ENCODE measurements around the gene NUDT3.
"Not testable (repeated sequence)": the region's sequence is repeated elsewhere in the genome, so short reads cannot be mapped to it uniquely, and the experiment has no call there.

Gene NUDT3

DNA sequence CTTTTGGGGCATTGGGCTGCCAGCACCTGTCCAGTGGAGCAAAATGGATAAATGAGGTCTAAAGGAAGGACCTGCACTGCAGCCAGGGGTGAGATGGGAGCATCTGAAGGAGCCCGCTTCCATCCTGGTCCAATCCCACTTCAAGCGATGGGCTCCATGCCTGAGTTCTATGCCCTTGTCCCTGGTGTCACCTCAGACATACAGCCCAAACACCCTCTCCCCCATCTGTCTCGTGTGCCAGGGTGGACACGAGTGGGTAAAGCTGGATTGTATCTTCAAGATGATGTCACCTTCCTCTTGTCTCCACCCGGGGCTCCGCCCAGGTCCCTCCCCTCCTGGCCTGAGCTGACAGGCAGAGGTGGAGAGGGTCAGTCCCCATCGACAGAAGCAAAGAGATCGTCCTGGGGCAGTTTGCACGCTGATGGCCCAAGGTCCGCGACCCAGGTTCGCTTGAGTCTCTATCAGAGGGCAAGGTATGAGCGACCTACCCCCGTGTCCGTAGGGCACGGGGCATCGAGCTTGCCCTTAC is 144.2 kb downstream of the NUDT3 start:
- TF ChIP-seq, protein P1, sequence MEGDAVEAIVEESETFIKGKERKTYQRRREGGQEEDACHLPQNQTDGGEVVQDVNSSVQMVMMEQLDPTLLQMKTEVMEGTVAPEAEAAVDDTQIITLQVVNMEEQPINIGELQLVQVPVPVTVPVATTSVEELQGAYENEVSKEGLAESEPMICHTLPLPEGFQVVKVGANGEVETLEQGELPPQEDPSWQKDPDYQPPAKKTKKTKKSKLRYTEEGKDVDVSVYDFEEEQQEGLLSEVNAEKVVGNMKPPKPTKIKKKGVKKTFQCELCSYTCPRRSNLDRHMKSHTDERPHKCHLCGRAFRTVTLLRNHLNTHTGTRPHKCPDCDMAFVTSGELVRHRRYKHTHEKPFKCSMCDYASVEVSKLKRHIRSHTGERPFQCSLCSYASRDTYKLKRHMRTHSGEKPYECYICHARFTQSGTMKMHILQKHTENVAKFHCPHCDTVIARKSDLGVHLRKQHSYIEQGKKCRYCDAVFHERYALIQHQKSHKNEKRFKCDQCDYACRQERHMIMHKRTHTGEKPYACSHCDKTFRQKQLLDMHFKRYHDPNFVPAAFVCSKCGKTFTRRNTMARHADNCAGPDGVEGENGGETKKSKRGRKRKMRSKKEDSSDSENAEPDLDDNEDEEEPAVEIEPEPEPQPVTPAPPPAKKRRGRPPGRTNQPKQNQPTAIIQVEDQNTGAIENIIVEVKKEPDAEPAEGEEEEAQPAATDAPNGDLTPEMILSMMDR (IDR thresholded peaks at IDR 0.05; ENCODE audit: borderline replicate concordance, insufficient read depth, low read depth, low read length): no peak
- H3K4me3 ChIP-seq (ENCODE audit: low read depth, low read length): peak overlapping the region; percentile 59

DNA sequence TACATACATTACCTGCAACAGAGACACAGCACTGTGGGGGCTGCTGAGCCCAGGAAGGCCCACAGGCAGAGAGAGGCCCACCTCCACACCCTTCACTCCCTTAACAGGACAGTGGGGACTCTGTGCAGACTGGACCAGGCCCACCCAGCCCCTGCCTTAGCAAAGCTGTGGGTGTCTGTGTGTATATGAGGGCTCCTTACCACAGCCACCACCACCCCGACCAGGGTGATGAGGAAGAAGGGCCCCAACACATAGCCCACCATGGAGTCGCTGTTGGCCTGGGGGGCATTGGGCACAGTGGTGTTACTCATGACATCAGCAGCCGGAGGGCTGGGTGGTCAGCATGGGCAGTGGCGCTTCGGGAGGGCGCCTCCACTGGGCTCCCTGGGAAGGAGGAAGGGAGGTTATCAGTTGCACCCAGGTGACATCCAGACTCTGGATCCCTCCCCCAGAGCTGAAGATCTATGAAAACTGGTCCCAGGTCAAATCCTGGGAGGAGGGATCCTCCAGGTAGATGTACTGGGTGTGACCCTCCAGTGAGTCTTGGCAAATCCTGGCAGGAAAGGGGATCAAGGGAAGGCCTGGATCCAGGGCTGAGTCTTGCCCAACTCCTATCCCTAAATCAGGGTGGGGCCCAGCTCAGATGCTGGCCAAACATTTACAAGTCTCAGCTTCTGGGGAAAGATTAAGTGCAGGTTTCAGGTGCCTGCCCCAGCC is 144.8 kb downstream of the NUDT3 start:
- TF ChIP-seq, protein P1 (IDR thresholded peaks at IDR 0.05; ENCODE audit: borderline replicate concordance, insufficient read depth, low read depth, low read length): no peak
- no peak overlapping the region for H3K4me3 ChIP-seq (ENCODE audit: low read depth, low read length)

DNA sequence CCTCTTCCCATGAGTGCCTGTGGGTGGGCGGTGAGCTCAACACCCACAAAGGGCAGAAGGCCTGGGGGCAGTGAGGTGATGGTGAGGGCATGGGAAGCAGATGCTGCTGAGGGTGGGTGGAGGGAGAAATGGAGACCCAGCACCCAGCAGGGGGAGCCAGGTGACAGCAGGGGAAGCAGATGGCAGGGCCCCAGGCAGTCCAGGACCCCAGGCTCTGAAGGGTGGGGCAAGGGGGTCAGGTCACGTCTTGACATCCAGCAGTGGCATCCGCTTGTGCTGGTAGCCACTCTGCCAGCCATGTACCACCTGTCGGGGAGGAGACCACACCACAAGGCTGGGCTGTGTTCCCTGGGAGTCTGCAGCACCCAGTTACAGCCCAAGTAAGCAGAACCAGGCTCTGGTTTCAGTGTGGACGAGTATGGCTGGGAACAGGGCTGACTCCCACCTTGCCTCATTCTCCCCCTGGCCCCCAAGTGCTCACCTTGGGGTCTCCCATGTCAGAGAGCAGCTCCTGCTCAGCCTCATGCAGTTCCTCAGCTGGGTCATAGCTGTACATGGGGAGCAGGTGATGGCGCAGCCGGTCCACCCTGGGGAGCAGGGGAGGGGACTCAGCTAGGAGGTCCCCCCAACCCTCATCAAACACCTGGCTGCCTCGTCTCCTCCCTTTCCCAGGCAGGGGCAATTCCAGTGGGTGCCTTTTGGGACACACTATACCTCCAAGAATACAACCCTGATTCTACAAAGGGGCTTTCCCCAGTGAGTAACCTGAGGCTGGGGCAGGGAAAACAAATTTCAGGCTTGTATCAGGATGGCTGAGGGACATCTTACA is 145.7 kb downstream of the NUDT3 start:
- TF ChIP-seq, protein P1 (IDR thresholded peaks at IDR 0.05; ENCODE audit: borderline replicate concordance, insufficient read depth, low read depth, low read length): peak; percentile 76
- no peak overlapping the region for H3K4me3 ChIP-seq (ENCODE audit: low read depth, low read length)

DNA sequence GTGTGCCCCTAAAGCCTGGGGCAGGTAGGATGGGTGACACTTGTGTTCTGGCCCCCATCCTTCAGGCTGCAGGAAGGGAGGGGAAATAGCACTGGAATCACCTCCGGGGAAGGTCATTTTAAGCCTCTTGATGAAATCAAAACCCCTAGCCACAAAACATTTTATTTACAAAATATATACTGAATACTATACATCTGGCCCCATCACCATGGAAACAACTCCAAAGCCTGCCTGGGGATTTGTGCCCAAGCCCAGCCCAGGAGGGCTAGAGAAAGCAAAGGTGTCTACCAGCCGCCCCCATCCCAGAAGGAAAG is 146.3 kb downstream of the NUDT3 start:
- no peak overlapping the region for H3K4me3 ChIP-seq (ENCODE audit: low read depth, low read length)
- TF ChIP-seq, protein P1 (IDR thresholded peaks at IDR 0.05; ENCODE audit: borderline replicate concordance, insufficient read depth, low read depth, low read length): no peak

DNA sequence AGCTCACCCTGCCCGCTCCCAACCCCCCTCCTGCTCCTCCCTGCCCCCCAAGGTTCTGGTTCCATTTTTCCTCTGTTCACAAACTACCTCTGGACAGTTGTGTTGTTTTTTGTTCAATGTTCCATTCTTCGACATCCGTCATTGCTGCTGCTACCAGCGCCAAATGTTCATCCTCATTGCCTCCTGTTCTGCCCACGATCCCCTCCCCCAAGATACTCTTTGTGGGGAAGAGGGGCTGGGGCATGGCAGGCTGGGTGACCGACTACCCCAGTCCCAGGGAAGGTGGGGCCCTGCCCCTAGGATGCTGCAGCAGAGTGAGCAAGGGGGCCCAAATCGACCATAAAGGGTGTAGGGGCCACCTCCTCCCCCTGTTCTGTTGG is 146.7 kb downstream of the NUDT3 start:
- H3K4me3 ChIP-seq (ENCODE audit: low read depth, low read length): not testable (repeated sequence)

DNA sequence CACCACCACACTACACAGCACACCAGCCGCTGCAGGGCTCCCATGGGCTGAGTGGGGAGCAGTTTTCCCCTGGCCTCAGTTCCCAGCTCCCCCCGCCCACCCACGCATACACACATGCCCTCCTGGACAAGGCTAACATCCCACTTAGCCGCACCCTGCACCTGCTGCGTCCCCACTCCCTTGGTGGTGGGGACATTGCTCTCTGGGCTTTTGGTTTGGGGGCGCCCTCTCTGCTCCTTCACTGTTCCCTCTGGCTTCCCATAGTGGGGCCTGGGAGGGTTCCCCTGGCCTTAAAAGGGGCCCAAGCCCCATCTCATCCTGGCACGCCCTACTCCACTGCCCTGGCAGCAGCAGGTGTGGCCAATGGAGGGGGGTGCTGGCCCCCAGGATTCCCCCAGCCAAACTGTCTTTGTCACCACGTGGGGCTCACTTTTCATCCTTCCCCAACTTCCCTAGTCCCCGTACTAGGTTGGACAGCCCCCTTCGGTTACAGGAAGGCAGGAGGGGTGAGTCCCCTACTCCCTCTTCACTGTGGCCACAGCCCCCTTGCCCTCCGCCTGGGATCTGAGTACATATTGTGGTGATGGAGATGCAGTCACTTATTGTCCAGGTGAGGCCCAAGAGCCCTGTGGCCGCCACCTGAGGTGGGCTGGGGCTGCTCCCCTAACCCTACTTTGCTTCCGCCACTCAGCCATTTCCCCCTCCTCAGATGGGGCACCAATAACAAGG is 147.3 kb downstream of the NUDT3 start:
- not testable (repeated sequence) for H3K4me3 ChIP-seq (ENCODE audit: low read depth, low read length)

DNA sequence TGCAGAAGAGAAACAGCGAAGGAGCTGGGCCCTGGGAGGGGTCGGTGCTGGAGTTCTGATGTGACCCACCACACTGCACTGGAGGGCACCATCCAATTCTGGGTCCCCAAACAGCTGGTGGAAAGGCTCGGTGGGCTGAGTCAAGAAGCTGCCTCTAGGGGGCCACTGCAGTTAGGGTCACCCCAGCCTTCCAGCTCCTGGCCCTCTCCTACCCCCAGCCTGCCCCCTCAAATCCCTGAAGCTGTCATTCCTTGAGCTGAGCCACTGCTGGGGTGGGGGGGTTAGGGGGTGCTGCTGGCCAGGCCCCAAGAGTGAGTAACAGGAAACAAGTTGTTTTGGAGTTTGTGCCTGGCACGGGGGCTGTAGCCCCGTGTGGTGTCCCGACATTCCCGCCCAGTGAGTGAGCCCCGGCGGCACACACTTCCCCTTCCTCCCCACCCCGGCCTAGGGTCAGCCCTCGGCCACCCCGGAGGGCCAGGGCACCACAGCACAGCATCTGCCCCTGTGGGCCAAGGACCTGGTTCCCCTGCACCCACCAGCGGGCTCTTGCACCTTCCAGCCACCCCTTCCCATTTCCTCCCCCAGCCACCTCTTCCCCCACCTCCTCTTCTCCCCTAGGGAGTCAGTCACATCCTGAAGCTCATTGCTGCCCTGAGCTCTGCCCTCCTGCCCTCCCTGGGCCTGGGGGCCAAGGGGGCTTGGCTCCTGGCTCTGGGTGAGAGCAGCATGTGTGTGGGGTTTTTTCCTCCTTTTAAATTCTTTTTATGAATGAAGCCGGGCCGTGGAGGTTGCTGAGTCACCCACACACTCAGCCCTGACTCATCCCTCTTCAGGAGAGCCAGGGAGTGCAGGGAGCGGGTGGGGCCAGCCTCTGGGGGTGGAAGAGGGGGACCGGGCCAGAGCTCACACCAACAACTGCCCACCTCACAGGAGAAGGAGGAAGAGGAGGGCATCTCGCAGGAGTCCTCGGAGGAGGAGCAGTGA is 148.3 kb downstream of the NUDT3 start:
- TF ChIP-seq, protein P1 (IDR thresholded peaks at IDR 0.05; ENCODE audit: borderline replicate concordance, insufficient read depth, low read depth, low read length): peak; percentile 54
- no peak overlapping the region for H3K4me3 ChIP-seq (ENCODE audit: low read depth, low read length)

Data from GM12875 (cell line).